HepG2 (cell line): Measurements from ENCODE around the gene KLHL5. TPM values are rescaled to one million over a fixed set of nuclear protein-coding genes. Genes with fewer than 3 reads are reported as not detected.

ENCODE experiments used
- ATAC-seq: fragments of 200-7000 bp; cut with Tn5 transposase; 3 replicates; pipeline ENCODE4 v1.9.1; 2020; ENCODE audit warnings: mild to moderate bottlenecking, moderate library complexity
- BruUV-seq: library from RNA; stranded (reverse); fragments of 400-500 nt; replicated peaks from 2 replicates; lab custom pipeline; 2021; lab: Mats Ljungman, UMichigan
- CTCF ChIA-PET: fragments of 300-600 bp; formaldehyde crosslinking; extraction: SDS; loops from one replicate; lab custom pipeline; 2021; ENCODE audit warnings: low total read pairs, inconsistent platforms, low intra/inter-chr PET ratio; lab: Yijun Ruan, JAX
- POLR2A ChIA-PET: fragments of 350-600 bp; sonication (Branson Sonifier 250); formaldehyde crosslinking; loops from one replicate; lab custom pipeline; 2020; ENCODE audit warnings: antibody characterized with exemption, inconsistent platforms; lab: Yijun Ruan, JAX
- DNase-seq: peaks from one replicate; pipeline ENCODE4 v3.0.0-alpha.2; 2015; ENCODE audit warnings: low spot score
- FAIRE-seq: peaks from 3 replicates; lab custom pipeline; 2011; peaks lifted over from hg19 to GRCh38; lab: Jason Lieb, UNC
- H2AFZ ChIP-seq: one replicate; pipeline ENCODE4 v1.6.1; 2011; ENCODE audit warnings: low read length, inconsistent platforms
- H3K27ac ChIP-seq: fragments of 300-600 bp; 3 replicates; pipeline ENCODE4 v1.8.0; 2011; ENCODE audit warnings: mixed run types, mild to moderate bottlenecking, mixed read lengths, low read length, inconsistent platforms; ENCODE audit not compliant: insufficient read depth; ENCODE audit errors: extremely low read length
- H3K27me3 ChIP-seq, 2 experiments: fragments of 200-600 bp in 1 of 2; 2 replicates in 1 of 2; 3 replicates in 1 of 2; pipeline versions ENCODE4 v1.6.0 to v1.8.0; 2011; ENCODE audit warnings: low read length in 2 of 2, mild to moderate bottlenecking in 2 of 2, moderate library complexity in 2 of 2, inconsistent platforms in 1 of 2; ENCODE audit not compliant: insufficient read depth in 2 of 2, control insufficient read depth in 1 of 2
- H3K36me3 ChIP-seq, 2 experiments: fragments of 200-600 bp in 1 of 2; replicated peaks in 1 of 2; 2 replicates in 1 of 2; 3 replicates in 1 of 2; pipeline versions ENCODE4 v1.5.1 to v1.8.0; 2011; ENCODE audit warnings: low read length in 2 of 2, inconsistent platforms in 1 of 2; ENCODE audit not compliant: insufficient read depth in 2 of 2, control insufficient read depth in 1 of 2
- H3K4me1 ChIP-seq: 2 replicates; pipeline ENCODE4 v1.5.1; 2012; ENCODE audit warnings: low read length, inconsistent platforms; ENCODE audit not compliant: insufficient read depth
- H3K4me2 ChIP-seq: 2 replicates; pipeline ENCODE4 v1.6.0; 2011; ENCODE audit warnings: low read depth, low read length, inconsistent platforms
- H3K4me3 ChIP-seq, 3 experiments: fragments of 200-600 bp in 1 of 3; sonication (generic), shearing (Covaris generic) in 1 of 3; replicated peaks in 1 of 3; 2 replicates each; pipeline ENCODE4 v1.5.1; 2011 to 2016; ENCODE audit warnings: low read length in 3 of 3, inconsistent platforms in 2 of 3, low read depth in 2 of 3, mild to moderate bottlenecking in 2 of 3, control low read depth in 1 of 3, mixed read lengths in 1 of 3; ENCODE audit not compliant: insufficient read depth in 1 of 3
- H3K79me2 ChIP-seq: one replicate; pipeline ENCODE4 v1.6.1; 2011; ENCODE audit warnings: low read length, inconsistent platforms; ENCODE audit not compliant: insufficient read depth
- H3K9ac ChIP-seq: 2 replicates; pipeline ENCODE4 v1.6.0; 2011; ENCODE audit warnings: mild to moderate bottlenecking, low read depth, low read length, inconsistent platforms; ENCODE audit not compliant: insufficient read depth
- H3K9me3 ChIP-seq: 2 replicates; pipeline ENCODE4 v1.5.1; 2012; ENCODE audit warnings: mild to moderate bottlenecking, low read length
- H4K20me1 ChIP-seq: 2 replicates; pipeline ENCODE4 v1.6.0; 2011; ENCODE audit warnings: inconsistent platforms, mild to moderate bottlenecking, low read length, moderate library complexity; ENCODE audit not compliant: insufficient read depth
- AGO2 ChIP-seq: fragments of 200-400 bp; formaldehyde crosslinking; optimal IDR thresholded peaks from 2 replicates; pipeline ENCODE3; 2017; ENCODE audit warnings: mild to moderate bottlenecking, low read depth, low read length, moderate library complexity
- FOXO4 ChIP-seq: sonication (generic); formaldehyde crosslinking; conservative IDR thresholded peaks from 2 replicates; pipeline ENCODE4 v1.8.1; 2023; ENCODE audit warnings: missing genetic modification reagents
- KLF11 ChIP-seq: IDR thresholded peaks from 2 replicates; pipeline ENCODE4 v1.6.1; 2016; ENCODE audit warnings: missing compliant biosample characterization
- KMT2B ChIP-seq: IDR thresholded peaks from 2 replicates; pipeline ENCODE4 v1.6.1; 2016; ENCODE audit warnings: missing genetic modification reagents, missing compliant biosample characterization
- MEIS2 ChIP-seq: sonication (generic); formaldehyde crosslinking; IDR thresholded peaks from 2 replicates; pipeline ENCODE4 v1.9.0; 2021; ENCODE audit warnings: mild to moderate bottlenecking, missing genetic modification reagents
- MIXL1 ChIP-seq: IDR thresholded peaks from 2 replicates; pipeline ENCODE4 v1.6.1; 2016
- MYNN ChIP-seq: sonication (generic); formaldehyde crosslinking; IDR thresholded peaks from 2 replicates; pipeline ENCODE4 v1.4.0; 2020; ENCODE audit warnings: mild to moderate bottlenecking, low read depth, missing genetic modification reagents
- NCOA2 ChIP-seq: sonication (generic); formaldehyde crosslinking; IDR thresholded peaks from 2 replicates; pipeline ENCODE4 v1.8.0; 2022; ENCODE audit warnings: inconsistent platforms
- NR0B2 ChIP-seq: sonication (generic); formaldehyde crosslinking; IDR thresholded peaks from 2 replicates; pipeline ENCODE4 v1.4.0; 2020; ENCODE audit warnings: mild to moderate bottlenecking, missing genetic modification reagents
- PRPF4 ChIP-seq: fragments of 200-400 bp; formaldehyde crosslinking; IDR thresholded peaks from 2 replicates; pipeline ENCODE4 v1.6.1; 2016; ENCODE audit warnings: low read length, low read depth; ENCODE audit not compliant: poor library complexity, severe bottlenecking
- XRCC5 ChIP-seq: fragments of 200-400 bp; formaldehyde crosslinking; optimal IDR thresholded peaks from 2 replicates; pipeline ENCODE3; 2017; ENCODE audit warnings: mild to moderate bottlenecking, low read length
- ZBTB21 ChIP-seq: sonication (generic); formaldehyde crosslinking; IDR thresholded peaks from 2 replicates; pipeline ENCODE4 v1.4.0; 2020; ENCODE audit warnings: missing genetic modification reagents
- ZNF225 ChIP-seq: sonication (generic); formaldehyde crosslinking; IDR thresholded peaks from 2 replicates; pipeline ENCODE4 v1.4.0; 2020; ENCODE audit warnings: mild to moderate bottlenecking, missing genetic modification reagents
- ZNF281 ChIP-seq: sonication (generic); formaldehyde crosslinking; IDR thresholded peaks from 2 replicates; pipeline ENCODE4 v1.4.0; 2020; ENCODE audit warnings: missing genetic modification reagents, borderline replicate concordance
- ZNF296 ChIP-seq: sonication (generic); formaldehyde crosslinking; conservative IDR thresholded peaks from 2 replicates; pipeline ENCODE4 v1.5.0; 2020; ENCODE audit warnings: mild to moderate bottlenecking, missing genetic modification reagents
- ZNF577 ChIP-seq: sonication (generic); formaldehyde crosslinking; IDR thresholded peaks from 2 replicates; pipeline ENCODE4 v1.4.0; 2020; ENCODE audit warnings: mild to moderate bottlenecking, low read depth, missing genetic modification reagents, borderline replicate concordance
- ZNF747 ChIP-seq: sonication (generic); formaldehyde crosslinking; IDR thresholded peaks from 2 replicates; pipeline ENCODE4 v1.8.1; 2023; ENCODE audit warnings: missing genetic modification reagents, mild to moderate bottlenecking, borderline replicate concordance
- WGBS: methylation state at CpG from one replicate; pipeline ENCODE4 v1.1.6; 2017; ENCODE audit warnings: low lambda C conversion rate; 5-methylcytosine and 5-hydroxymethylcytosine counted together
- in situ Hi-C: cut with HindIII; loops from 2 replicates; pipeline ENCODE4 v1.10.0; 2017; ENCODE audit warnings: low pct_unique_long_range_greater_than_20kb; ENCODE audit not compliant: extremely low pct_ligation_motif_present
- intact Hi-C: fragments of 100-400 bp; cut with micrococcal nuclease; formaldehyde crosslinking; loops from one replicate; pipeline ENCODE4 v1.10.0; 2022; ENCODE audit not compliant: unreplicated experiment
- polyA plus RNA-seq, 8 experiments: library from polyadenylated mRNA; depleted of rRNA in 3 of 8; stranded (reverse) in 7 of 8; unstranded in 1 of 8; fragments of >200 nt; fragmentation: Illumina TruSeq in 4 of 8; extraction: Trizol in 4 of 8; gene quantifications; 2 replicates each; pipeline versions ENCODE4 v1.2.1 to v1.2.3, GENCODE V29; 2011 to 2016; ENCODE audit warnings: low read depth in 4 of 8, missing spikeins in 1 of 8, mixed read lengths in 1 of 8; ENCODE audit not compliant: insufficient read depth in 1 of 8
- total RNA-seq, 5 experiments: library from RNA; depleted of rRNA; stranded (reverse); fragments of >200 nt; fragmentation: Illumina TruSeq; extraction: Trizol; gene quantifications; 2 replicates each; pipeline ENCODE4 v1.2.3, GENCODE V29; 2016; ENCODE audit warnings: low read depth in 1 of 5

The KLHL5 gene
- total and polyA plus RNA-seq, 2 of the 13 experiments (the other 11 are each of a cell fraction or from before 2014, with no cell fraction given): 36.2 to 38.7 TPM

GRCh38 chr4:39083164-39083563, 21.1 kb downstream of the KLHL5 start:
- no peaks in the 10 kb centered on the region for H3K79me2 ChIP-seq
- H4K20me1 ChIP-seq: no peaks in the 10 kb centered on the region
- TF ChIP-seq MIXL1 (CRISPR knock-in tag) (no peak), ZNF225 (CRISPR knock-in tag) (no peak), KMT2B (CRISPR knock-in tag) (no peak), MEIS2 (CRISPR knock-in tag) (no peak)
- H2AFZ ChIP-seq: no peak overlapping the region
- BruUV-seq: no TSS peak
- no peaks in the 10 kb centered on the region for H3K27me3 ChIP-seq
- no peak overlapping the region for H3K4me2 ChIP-seq
- ChIA-PET CTCF (no interaction called here), POLR2A (no interaction called here)
- no peak for ATAC-seq
- peaks cover 3 to 8% of the 10 kb centered on the region in 2 experiments; a peak in 4 of 5 replicates for H3K36me3 ChIP-seq
- in situ Hi-C loops: no loop called here
- no peak overlapping the region for H3K27ac ChIP-seq
- no peak for FAIRE-seq
- H3K4me3 ChIP-seq: no peak overlapping the region
- H3K9me3 ChIP-seq: no peaks in the 10 kb centered on the region
- intact Hi-C loops: no loop called here
- no peak overlapping the region for H3K9ac ChIP-seq
- DNase-seq: no peak
- H3K4me1 ChIP-seq: no peaks in the 10 kb centered on the region

- no TSS peak for BruUV-seq
- no peaks in the 10 kb centered on the region for H4K20me1 ChIP-seq
- no peak for DNase-seq
- H3K9ac ChIP-seq: no peak overlapping the region
- no peaks in the 10 kb centered on the region for H3K4me1 ChIP-seq
- no peak for FAIRE-seq
- intact Hi-C loops: no loop called here
- H3K27ac ChIP-seq: no peak overlapping the region
- no peaks in the 10 kb centered on the region for H3K79me2 ChIP-seq
- H3K36me3 ChIP-seq: peaks cover 1 to 8% of the 10 kb centered on the region in 2 experiments; a peak in 4 of 5 replicates
- in situ Hi-C loops: no loop called here
- no peaks in the 10 kb centered on the region for H3K27me3 ChIP-seq
- H3K4me2 ChIP-seq: no peak overlapping the region
- POLR2A ChIA-PET: no interaction called here
- CTCF ChIA-PET: no interaction called here
- H3K4me3 ChIP-seq: no peak overlapping the region
- ATAC-seq: no peak
- 93% methylated on average over 5 of the region's 5 CpGs for WGBS
- H3K9me3 ChIP-seq: no peaks in the 10 kb centered on the region
- no peak overlapping the region for H2AFZ ChIP-seq
- TF ChIP-seq ZNF296 (no peak), NCOA2 (CRISPR knock-in tag) (no peak), ZNF577 (no peak), ZBTB21 (no peak), MYNN (CRISPR knock-in tag) (no peak), KLF11 (CRISPR knock-in tag) (no peak), NR0B2 (CRISPR knock-in tag) (no peak), AGO2 (no peak), ZNF747 (CRISPR knock-in tag) (no peak), XRCC5 (no peak), FOXO4 (CRISPR knock-in tag) (no peak), PRPF4 (no peak), ZNF281 (no peak)
Observed at GRCh38 chr4:39085891-39086290, 23.9 kb downstream of the KLHL5 start.
